22Rv1 (cell line): ENCODE measurements around the gene GPR160.

ENCODE experiments used
- CTCF ChIP-seq: fragments of 450-650 bp; IDR thresholded peaks from 2 replicates; pipeline ENCODE4 v1.5.1; 2017; ENCODE audit warnings: mild to moderate bottlenecking
- ZFX ChIP-seq: fragments of 450-650 bp; IDR thresholded peaks from 2 replicates; pipeline ENCODE4 v1.6.1; 2017; ENCODE audit warnings: antibody characterized with exemption, borderline replicate concordance

DNA sequence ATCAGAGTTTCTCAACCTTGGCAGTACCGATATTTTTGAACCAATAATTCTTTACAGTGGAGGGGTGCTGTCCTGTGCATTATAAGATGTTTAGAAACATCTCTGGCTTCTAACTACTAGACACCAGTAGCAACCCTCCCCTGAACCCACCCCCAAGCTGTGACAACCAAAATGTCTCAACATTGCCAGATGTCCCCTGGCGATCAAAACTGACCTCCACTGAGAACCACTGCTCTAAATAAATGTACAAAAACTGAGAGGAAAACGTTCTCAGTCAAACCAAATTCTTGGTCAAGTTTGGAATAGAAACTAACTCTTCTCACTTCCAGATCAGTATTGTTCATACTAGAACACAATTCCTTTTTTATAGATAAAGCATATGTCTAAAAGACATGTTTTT is 58.5 kb downstream of the GPR160 start:
- TF ChIP-seq CTCF (no peak), ZFX (no peak)
